Muscle of arm (tissue), 12 donors: Measurements from ENCODE around the gene ADAMTS12. TPM values are rescaled to one million over a fixed set of nuclear protein-coding genes. Genes with fewer than 3 reads are reported as not detected.

Experiments used
- DNase-seq: peaks from one replicate; pipeline ENCODE4 v3.0.0-alpha.2; 2013
- polyA plus RNA-seq, 12 donors: library from polyadenylated mRNA; unstranded; fragments of 120-200 nt; gene quantifications; one replicate each; pipeline ENCODE4 v1.2.1, GENCODE V29; 2013; ENCODE audit not compliant: insufficient read length in 12 of 12

Gene ADAMTS12
- polyA plus RNA-seq, 12 donors = 18.2 to 33.9 (median 23.0) TPM; not detected in 1

- DNase-seq = no peak
Observed at GRCh38 chr5:33761139-33761538, 130.7 kb downstream of the ADAMTS12 start.

- DNase-seq = no peak
Observed at GRCh38 chr5:33758737-33759136, 133.1 kb downstream of the ADAMTS12 start.

GRCh38 chr5:33756491-33756890 lies 135.3 kb downstream of the ADAMTS12 start:
- DNase-seq = no peak

- DNase-seq = no peak
Observed at GRCh38 chr5:33755231-33755630, 136.6 kb downstream of the ADAMTS12 start.

GRCh38 chr5:33753704-33754103 lies 138.1 kb downstream of the ADAMTS12 start:
- no peak for DNase-seq

- no peak for DNase-seq
Observed at GRCh38 chr5:33748754-33749153, 143.0 kb downstream of the ADAMTS12 start.

- DNase-seq = no peak
Observed at GRCh38 chr5:33745101-33745770, 146.6 kb downstream of the ADAMTS12 start.

- no peak for DNase-seq
Observed at GRCh38 chr5:33743099-33743498, 148.7 kb downstream of the ADAMTS12 start.

- no peak for DNase-seq
Observed at GRCh38 chr5:33742181-33742580, 149.6 kb downstream of the ADAMTS12 start.

GRCh38 chr5:33738967-33739366 lies 152.8 kb downstream of the ADAMTS12 start:
- DNase-seq = no peak

- no peak for DNase-seq
Observed at GRCh38 chr5:33738097-33738496, 153.7 kb downstream of the ADAMTS12 start.

- no peak for DNase-seq
Observed at GRCh38 chr5:33737697-33738096, 154.1 kb downstream of the ADAMTS12 start.

- no peak for DNase-seq
Observed at GRCh38 chr5:33737284-33737683, 154.5 kb downstream of the ADAMTS12 start.

GRCh38 chr5:33736510-33736909 lies 155.3 kb downstream of the ADAMTS12 start:
- no peak for DNase-seq

GRCh38 chr5:33735072-33735471 lies 156.7 kb downstream of the ADAMTS12 start:
- no peak for DNase-seq

GRCh38 chr5:33734537-33734936 lies 157.3 kb downstream of the ADAMTS12 start:
- no peak for DNase-seq

GRCh38 chr5:33733225-33733624 lies 158.6 kb downstream of the ADAMTS12 start:
- no peak for DNase-seq

GRCh38 chr5:33726422-33727165 lies 165.2 kb downstream of the ADAMTS12 start:
- peak; percentile 82 for DNase-seq

- DNase-seq = no peak
Observed at GRCh38 chr5:33725806-33726205, 166.0 kb downstream of the ADAMTS12 start.

- DNase-seq = peak; percentile 53
Observed at GRCh38 chr5:33721491-33722200, 170.1 kb downstream of the ADAMTS12 start.

- no peak for DNase-seq
Observed at GRCh38 chr5:33720176-33720575, 171.6 kb downstream of the ADAMTS12 start.

GRCh38 chr5:33719769-33720168 lies 172.0 kb downstream of the ADAMTS12 start:
- no peak for DNase-seq

- no peak for DNase-seq
Observed at GRCh38 chr5:33715661-33716060, 176.1 kb downstream of the ADAMTS12 start.
